Stimulated activated CD8-positive, alpha-beta memory T cell treated with anti-CD3 and anti-CD28 coated beads, Interleukin-12 subunit alpha, Interleukin-12 subunit beta, amount 100 ng/mL, for 1 hour (primary cell): Measurements from ENCODE around the gene STX5.
A peak's percentile ranks its signal among the peaks of the same experiment; 100 is the strongest.
"Not testable (repeated sequence)": the region's sequence is repeated elsewhere in the genome, so short reads cannot be mapped to it uniquely, and the experiment has no call there.

Source experiments
- DNase-seq: peaks from one replicate; pipeline ENCODE4 v3.0.0-alpha.2; 2020; ENCODE audit warnings: low read depth

STX5 gene

GRCh38 chr11:62854013-62854824, 22.4 kb upstream of the STX5 start:
- no peak for DNase-seq

- DNase-seq: no peak
These were observed 21.6 kb upstream of the STX5 start for GRCh38 chr11:62853279-62853965.

DNA sequence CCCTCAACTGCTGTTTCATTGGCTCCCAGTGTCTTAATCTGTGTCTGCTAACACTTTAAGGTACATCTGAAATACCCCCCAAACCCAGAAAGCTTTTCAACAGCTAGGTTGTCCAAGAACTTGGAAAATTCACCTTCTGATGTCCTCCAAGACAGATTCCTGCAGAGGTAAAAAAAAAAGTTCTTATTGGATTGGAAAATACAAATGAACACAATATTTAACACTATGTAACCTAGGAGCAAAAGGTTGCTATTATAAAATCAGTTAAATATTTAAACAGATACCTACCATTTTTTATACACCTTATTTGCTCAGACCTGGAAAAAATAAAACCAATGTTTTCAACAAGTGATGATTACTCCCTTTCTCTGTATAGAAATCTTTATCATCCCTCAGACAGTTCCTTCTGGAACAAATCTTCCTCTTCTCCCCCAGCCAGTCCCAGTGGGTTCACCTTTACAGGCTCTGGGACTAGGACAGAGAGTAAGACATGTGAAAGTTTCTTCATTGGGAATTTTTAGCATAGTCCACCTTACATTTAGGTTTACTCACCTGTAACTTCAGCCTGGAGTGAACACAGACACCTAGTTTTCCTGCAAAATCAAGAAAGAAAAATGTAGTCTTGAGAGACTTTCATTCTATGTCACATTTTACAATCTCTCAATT, 20.8 kb upstream of the STX5 start:
- DNase-seq: no peak

GRCh38 chr11:62851807-62852522, 20.1 kb upstream of the STX5 start:
- DNase-seq: no peak

- no peak for DNase-seq
These were observed 19.3 kb upstream of the STX5 start for GRCh38 chr11:62850911-62851806.

GRCh38 chr11:62847767-62848314, 16.0 kb upstream of the STX5 start:
- no peak for DNase-seq

GRCh38 chr11:62846177-62846576, 14.3 kb upstream of the STX5 start:
- no peak for DNase-seq

DNA sequence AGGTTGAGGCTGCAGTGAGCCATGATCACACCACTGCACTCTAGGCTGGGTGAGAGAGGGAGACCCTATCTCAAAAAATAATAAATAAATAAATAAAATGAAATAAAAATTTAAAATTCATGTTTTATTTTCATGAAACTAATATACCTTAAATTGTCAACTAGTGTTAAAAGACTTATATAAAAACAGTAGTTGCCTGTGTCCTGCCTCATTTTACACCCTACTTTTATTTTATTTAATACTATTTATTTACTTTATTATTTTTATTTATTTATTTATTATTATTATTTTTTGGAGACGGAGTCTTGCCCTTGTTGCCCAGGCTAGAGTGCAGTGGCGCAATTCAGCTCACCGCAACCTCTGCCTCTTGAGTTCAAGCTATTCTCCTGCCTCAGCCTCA, 12.3 kb upstream of the STX5 start:
- DNase-seq: no peak

DNA sequence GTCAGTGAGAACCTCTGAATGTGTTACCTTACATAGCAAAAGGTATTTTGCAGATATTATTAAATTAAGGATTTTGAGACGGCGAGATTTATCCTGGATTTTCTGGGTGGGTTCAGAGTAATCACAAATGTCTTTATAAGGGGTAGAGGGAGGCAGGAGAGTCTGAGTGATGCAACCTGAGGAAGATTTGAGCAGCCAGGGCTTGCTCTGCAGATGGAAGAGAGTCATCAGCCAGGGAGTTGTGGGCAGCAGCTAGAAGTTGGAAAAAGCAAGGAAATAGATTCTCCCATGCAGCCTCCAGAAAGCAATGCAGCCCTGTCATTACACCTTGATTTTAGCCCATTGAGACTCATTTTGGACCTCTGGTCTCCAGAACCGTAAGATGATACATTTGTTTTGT, 11.6 kb upstream of the STX5 start:
- DNase-seq: no peak

- not testable (repeated sequence) for DNase-seq
These were observed 11.0 kb upstream of the STX5 start for GRCh38 chr11:62842891-62843290.

DNA sequence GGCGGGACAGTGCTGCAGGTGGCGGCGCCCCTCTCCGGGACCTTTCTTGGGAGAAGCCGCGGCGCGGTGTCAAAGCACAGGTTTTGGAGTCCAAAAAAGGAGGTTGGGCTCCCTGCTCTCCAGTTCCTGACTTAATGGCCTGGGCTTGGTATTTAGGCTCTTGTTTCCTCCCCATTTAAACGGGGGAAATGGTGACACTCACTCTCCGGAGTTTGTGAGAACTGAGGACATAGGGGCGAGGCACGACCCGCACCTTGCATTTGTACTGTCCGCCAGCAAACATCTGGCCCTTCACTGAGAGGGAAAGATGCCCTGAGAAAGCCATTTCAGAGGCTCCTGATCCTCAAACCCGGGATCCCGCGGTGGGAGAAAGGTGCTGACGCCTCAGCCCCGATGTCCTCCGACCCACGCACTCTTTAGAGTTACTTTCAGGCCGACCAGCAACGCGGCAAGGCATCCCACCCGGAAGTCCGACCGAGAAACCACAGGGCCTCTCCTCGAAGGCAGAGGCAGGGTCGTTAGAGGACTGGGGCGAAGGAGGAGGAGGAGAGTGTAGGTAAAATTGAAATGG, 10.4 kb upstream of the STX5 start:
- no peak for DNase-seq

GRCh38 chr11:62841361-62842170, 9.7 kb upstream of the STX5 start:
- peak; percentile 62 for DNase-seq

DNA sequence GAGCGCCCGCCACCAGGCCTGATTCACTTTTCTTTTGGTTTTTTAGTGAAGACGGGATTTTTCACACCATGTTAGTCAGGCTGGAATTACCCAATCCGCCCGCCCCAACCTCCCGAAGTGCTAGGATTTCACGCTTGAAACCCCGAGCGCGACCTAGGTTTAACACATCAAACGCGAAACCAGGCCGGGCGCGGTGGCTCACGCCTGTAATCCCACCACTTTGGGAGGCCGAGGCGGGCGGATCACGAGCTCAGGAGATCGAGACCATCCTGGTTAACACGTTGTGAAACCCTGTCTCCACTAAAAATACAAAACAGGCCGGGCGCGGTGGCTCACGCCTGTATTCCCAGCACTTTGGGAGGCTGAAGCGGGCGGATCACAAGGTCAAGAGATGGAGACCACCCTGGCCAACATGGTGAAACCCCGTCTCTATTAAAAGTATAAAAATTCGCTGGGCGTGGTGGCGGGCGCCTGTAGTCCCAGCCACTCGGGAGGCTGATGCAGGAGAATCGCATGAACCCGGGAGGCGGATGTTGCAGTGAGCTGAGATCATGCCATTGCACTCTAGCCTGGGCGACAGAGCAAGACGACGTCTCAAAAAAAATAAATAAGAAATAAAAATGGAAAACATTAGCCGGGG, 9.0 kb upstream of the STX5 start:
- peak; percentile 59 for DNase-seq

- DNase-seq: peak; percentile 85
These were observed 7.4 kb upstream of the STX5 start, which contains the start of gene WDR74 for GRCh38 chr11:62839050-62839945. WDR74 (minus strand) TSS chr11:62839590; CDS start chr11:62839570, 20 bp downstream.

DNA sequence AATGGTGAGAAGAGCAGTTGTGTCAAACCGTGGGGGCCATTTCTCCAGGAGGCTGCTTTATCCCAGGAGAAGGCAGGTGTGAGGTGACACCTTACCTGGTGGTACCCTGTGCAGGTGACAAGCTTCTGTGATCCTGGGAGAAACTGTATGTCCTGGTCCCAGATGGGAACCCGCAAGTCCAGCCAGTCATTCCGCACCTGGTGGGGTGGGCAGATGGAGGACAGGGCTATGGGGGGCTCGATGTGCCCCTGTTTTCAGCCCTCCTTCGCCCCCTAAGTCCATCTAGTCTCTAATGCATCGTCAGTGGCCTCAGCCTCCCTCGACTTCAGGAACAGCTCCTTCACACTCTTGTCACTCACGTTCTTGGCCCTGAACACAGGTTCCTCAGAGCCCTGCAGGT, 3.5 kb upstream of the STX5 start:
- no peak for DNase-seq

DNA sequence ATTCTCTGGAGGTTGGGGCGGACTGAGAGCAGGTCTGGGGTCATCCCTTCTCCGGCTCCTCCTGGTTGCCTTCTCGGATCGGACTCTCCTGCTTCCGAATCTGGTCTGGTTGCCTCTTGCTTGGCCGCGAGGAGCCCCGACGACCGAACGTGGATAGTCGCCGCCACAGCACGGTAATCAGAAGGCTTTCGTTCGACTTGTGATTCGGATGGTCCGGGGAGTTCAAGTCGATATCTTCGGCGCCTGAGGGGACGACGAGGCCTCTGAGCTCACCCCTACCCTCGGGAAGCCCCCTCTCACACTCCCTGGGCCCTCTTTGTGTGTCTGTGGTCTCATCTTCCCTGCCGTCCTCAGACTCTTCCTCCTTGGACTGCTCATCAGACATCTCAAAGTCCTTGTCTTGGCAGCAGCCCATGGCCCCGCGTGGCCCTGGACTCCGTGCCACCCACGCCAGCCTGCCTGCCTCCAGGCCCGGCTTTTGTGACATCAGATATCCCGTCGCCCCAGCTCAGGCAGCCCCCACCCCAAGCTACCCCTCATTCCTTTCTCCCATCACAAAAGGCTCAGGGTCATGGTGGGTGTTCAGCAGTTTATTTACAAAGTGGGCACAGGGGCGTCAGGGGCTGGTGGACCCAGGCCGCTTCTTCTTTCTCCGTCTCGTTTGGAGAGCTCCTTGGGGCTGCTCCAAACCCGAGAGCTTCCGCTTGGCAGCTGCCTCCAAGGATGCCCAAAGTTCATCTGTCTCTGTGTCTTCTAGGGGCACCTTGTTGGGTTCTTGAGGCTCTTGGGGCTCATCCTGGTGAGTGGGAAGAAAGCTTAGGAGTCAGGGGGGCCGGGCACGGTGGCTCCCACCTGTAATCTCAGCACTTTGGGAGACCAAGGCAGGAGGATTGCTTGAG, 734 bp upstream of the STX5 start, which contains the start of gene TEX54:
Gene TEX54 (minus strand): TSS at position 506 of the 899 bp plus-strand sequence.
- no peak for DNase-seq
